ENCODE measurements around the gene RAB30.
"Not testable (repeated sequence)": the region's sequence is repeated elsewhere in the genome, so short reads cannot be mapped to it uniquely, and the experiment has no call there.

Gene RAB30

DNA sequence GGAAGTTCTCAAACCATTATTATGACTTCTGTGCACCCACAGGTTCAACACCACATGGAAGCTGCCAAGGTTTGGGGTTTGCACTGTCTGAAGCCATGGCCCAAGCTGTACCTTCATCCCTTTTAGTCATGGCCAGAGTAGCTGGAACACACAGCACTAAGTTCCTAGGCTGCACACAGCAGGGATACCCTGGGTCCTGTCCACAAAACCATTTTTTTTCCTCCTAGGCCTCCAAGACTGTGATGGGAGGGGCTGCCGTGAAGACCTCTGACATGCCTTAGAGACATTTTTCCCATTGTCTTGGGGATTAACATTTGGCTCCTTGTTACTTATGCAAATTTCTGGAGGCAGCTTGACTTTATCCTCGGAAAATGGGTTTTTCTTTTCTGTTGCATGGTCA is 127.5 kb downstream of the RAB30 start:
- no peak for DNase-seq (ENCODE audit: low read depth, low spot score)

DNA sequence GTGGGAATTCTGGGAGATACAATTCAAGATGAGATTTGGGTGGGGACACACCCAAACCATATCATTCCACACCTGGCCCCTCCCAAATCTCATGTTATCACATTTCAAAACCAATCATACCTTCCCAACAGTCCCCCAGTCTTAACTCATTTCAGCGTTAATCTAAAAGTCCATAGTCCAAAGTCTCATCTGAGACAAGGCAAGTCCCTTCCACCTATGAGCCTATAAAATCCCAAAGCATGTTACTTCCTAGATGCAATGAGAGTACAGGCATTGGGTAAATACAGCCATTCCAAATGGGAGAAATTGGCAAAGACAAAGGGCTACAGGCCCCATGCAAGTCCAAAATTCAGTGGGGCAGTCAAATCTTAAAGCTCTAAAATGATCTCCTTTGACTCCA is 128.3 kb downstream of the RAB30 start:
- not testable (repeated sequence) for DNase-seq (ENCODE audit: low read depth, low spot score)

- no peak for DNase-seq (ENCODE audit: low read depth, low spot score)
Observed at GRCh38 chr11:82942376-82942775, 129.3 kb downstream of the RAB30 start.

- no peak for DNase-seq (ENCODE audit: low read depth, low spot score)
Observed at GRCh38 chr11:82939456-82939855, 132.2 kb downstream of the RAB30 start.

GRCh38 chr11:82937554-82937953 is 134.1 kb downstream of the RAB30 start:
- no peak for DNase-seq (ENCODE audit: low read depth, low spot score)

GRCh38 chr11:82936261-82936660 is 135.4 kb downstream of the RAB30 start:
- no peak for DNase-seq (ENCODE audit: low read depth, low spot score)

- DNase-seq (ENCODE audit: low read depth, low spot score), result no peak
Observed at GRCh38 chr11:82932564-82932963, 139.1 kb downstream of the RAB30 start.

- no peak for DNase-seq (ENCODE audit: low read depth, low spot score)
Observed at GRCh38 chr11:82930734-82931133, 141.0 kb downstream of the RAB30 start.

- no peak for DNase-seq (ENCODE audit: low read depth, low spot score)
Observed at GRCh38 chr11:82930229-82930628, 141.5 kb downstream of the RAB30 start.

- no peak for DNase-seq (ENCODE audit: low read depth, low spot score)
Observed at GRCh38 chr11:82929121-82929520, 142.6 kb downstream of the RAB30 start.

DNA sequence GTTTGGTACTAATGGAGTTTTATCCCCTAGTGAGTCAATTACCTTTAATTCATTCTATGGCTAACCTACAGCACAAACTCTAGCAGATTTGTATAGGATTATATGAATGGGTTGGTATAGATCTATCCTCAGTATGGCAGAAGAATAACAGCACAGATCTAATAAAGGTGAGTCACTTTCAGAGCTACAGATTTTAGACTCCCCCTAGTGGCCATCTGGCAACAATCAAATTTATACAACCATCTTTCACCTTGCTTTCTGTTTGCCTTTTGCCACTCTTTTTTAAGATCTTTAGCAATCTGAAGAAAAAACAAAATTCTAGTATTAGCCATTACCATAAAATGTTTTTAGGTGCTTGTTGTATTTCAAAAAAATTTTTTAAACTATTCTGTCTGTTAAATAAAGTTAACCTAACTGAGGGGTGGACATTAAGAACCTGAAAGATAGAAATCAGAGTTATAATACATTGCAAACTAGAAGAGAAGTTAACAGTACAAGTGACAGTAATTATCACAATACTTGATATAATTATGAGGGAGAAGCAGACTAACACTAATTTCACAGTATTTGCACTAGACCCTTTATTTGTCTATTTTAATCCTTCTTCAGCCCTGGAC is 144.3 kb downstream of the RAB30 start:
- DNase-seq (ENCODE audit: low read depth, low spot score), result no peak

DNA sequence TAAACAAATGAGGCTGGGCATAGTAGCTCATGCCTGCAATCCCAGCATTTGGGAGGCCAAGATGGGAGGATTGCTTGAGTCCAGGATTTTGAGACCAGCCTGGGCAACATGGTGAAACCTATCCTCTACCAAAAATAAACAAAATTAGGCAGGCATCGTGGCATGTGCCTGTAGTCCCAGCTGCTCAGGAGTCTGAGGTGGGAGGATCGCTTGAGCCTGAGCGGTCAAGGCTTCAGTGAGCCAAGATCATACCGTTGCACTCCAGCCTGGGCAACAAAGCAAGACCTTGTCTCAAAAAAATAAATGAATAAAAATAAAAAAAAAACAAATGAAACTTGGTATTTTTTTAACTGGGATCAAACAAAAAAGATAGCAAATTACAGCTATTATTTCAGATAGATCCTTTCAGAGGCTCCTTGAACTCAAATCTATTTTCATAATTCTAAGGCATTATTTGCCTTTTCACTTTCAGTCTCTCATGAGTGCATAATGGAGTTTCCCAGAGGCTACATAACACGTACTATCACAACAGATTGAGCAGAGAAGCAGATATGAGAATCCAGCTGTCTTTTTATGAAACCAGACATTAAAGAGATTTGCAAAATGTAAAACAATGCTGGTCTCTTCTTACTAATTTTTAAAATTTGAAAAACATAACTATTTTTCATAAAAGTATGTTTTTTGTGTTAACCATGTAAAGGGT is 147.0 kb downstream of the RAB30 start:
- DNase-seq (ENCODE audit: low read depth, low spot score), result no peak

All from brain pericyte (primary cell).